Upper lobe of right lung (tissue), 1 donor: ENCODE results near the gene SAFB. TPM values are rescaled to one million over a fixed set of nuclear protein-coding genes. Genes with fewer than 3 reads are reported as not detected.
A peak's percentile ranks its signal among the peaks of the same experiment; 100 is the strongest.

Source experiments
- ATAC-seq: fragments of 200-7000 bp; cut with Tn5 transposase; one replicate; pipeline ENCODE4 v1.9.1; 2020; ENCODE audit warnings: mild to moderate bottlenecking, moderate library complexity
- DNase-seq: peaks from one replicate; pipeline ENCODE4 v3.0.0-alpha.2; 2020
- H3K27ac ChIP-seq: fragments of 200-600 bp; one replicate; pipeline ENCODE4 v1.8.0; 2022
- H3K27me3 ChIP-seq: fragments of 200-600 bp; one replicate; pipeline ENCODE4 v1.8.0; 2022; ENCODE audit warnings: mild to moderate bottlenecking
- H3K36me3 ChIP-seq: fragments of 200-600 bp; one replicate; pipeline ENCODE4 v1.8.0; 2022
- H3K4me1 ChIP-seq: fragments of 200-600 bp; one replicate; pipeline ENCODE4 v1.8.0; 2022
- H3K4me3 ChIP-seq: fragments of 200-600 bp; one replicate; pipeline ENCODE4 v1.8.0; 2022; ENCODE audit warnings: mild to moderate bottlenecking
- H3K9me3 ChIP-seq: fragments of 200-600 bp; one replicate; pipeline ENCODE4 v1.8.0; 2022
- CTCF ChIP-seq: fragments of 200-600 bp; IDR thresholded peaks from one replicate; pipeline ENCODE4 v1.8.0; 2022; ENCODE audit warnings: antibody characterized with exemption
- intact Hi-C: fragments of 100-400 bp; cut with DNase I; formaldehyde crosslinking; loops from one replicate; pipeline ENCODE4 v1.11.0; 2022
- total RNA-seq: library from RNA; stranded (reverse); fragmentation: NEBNext Ultra II Directional; extraction: Animal tissue kit (Norgen Biotek cat#: 25700); gene quantifications from one replicate; pipeline ENCODE4 v1.2.1, GENCODE V29; 2021
- donor health status: DM: no; HTN: yes; CAD: no; lungs with severe emphysema.

Gene SAFB
- total RNA-seq, 1 donor from 2014 or later: 71.9 TPM

GRCh38 chr19:5631567-5632240 lies 8.8 kb downstream of the SAFB start:
- peaks cover 37% of the 10 kb centered on the region for H3K36me3 ChIP-seq
- DNase-seq (no peak), ATAC-seq (no peak)
- intact Hi-C loops: no loop called here
- H3K27me3 ChIP-seq: no peaks in the 10 kb centered on the region
- no peaks in the 10 kb centered on the region for H3K9me3 ChIP-seq
- no peak overlapping the region for H3K27ac ChIP-seq
- H3K4me1 ChIP-seq: peaks cover 64% of the 10 kb centered on the region
- H3K4me3 ChIP-seq: no peak overlapping the region
- no peak for TF ChIP-seq CTCF

- H3K4me3 ChIP-seq: no peak overlapping the region
- ATAC-seq (no peak), DNase-seq (no peak)
- intact Hi-C loops: no loop called here
- H3K36me3 ChIP-seq: peaks cover 32% of the 10 kb centered on the region
- H3K9me3 ChIP-seq: no peaks in the 10 kb centered on the region
- H3K27ac ChIP-seq: peak overlapping the region; percentile 33
- H3K4me1 ChIP-seq: peaks cover 59% of the 10 kb centered on the region
- no peaks in the 10 kb centered on the region for H3K27me3 ChIP-seq
- no peak for TF ChIP-seq CTCF
Observed at GRCh38 chr19:5632241-5632612, 9.3 kb downstream of the SAFB start.

GRCh38 chr19:5632657-5633056 lies 9.8 kb downstream of the SAFB start:
- Histone ChIP-seq H3K27ac (peak overlapping the region; percentile 33), H3K4me1 (peaks cover 57% of the 10 kb centered on the region)

GRCh38 chr19:5635427-5635826 lies 12.5 kb downstream of the SAFB start:
- no peaks in the 10 kb centered on the region for H3K36me3 ChIP-seq
- no peak overlapping the region for H3K4me3 ChIP-seq
- peaks cover 40% of the 10 kb centered on the region for H3K4me1 ChIP-seq
- H3K27me3 ChIP-seq: no peaks in the 10 kb centered on the region
- H3K27ac ChIP-seq: no peak overlapping the region
- DNase-seq (no peak), ATAC-seq (peak; percentile 60)
- H3K9me3 ChIP-seq: no peaks in the 10 kb centered on the region
- intact Hi-C loops: no loop called here
- TF ChIP-seq CTCF: no peak

More at GRCh38 chr19:5632657-5633056, 9.8 kb downstream of the SAFB start:
- no peak overlapping the region for H3K4me3 ChIP-seq
- peaks cover 27% of the 10 kb centered on the region for H3K36me3 ChIP-seq
- H3K9me3 ChIP-seq: no peaks in the 10 kb centered on the region
- TF ChIP-seq CTCF: no peak
- DNase-seq (no peak), ATAC-seq (peak; percentile 34)
- no peaks in the 10 kb centered on the region for H3K27me3 ChIP-seq
- intact Hi-C loops: no loop called here

GRCh38 chr19:5637971-5638370 lies 15.1 kb downstream of the SAFB start:
- no peaks in the 10 kb centered on the region for H3K27me3 ChIP-seq
- intact Hi-C loops: no loop called here
- no peak overlapping the region for H3K4me3 ChIP-seq
- H3K4me1 ChIP-seq: peaks cover 17% of the 10 kb centered on the region
- DNase-seq (no peak), ATAC-seq (no peak)
- H3K9me3 ChIP-seq: no peaks in the 10 kb centered on the region
- no peak overlapping the region for H3K27ac ChIP-seq
- H3K36me3 ChIP-seq: peaks cover 21% of the 10 kb centered on the region
- no peak for TF ChIP-seq CTCF

GRCh38 chr19:5641171-5641570 lies 18.3 kb downstream of the SAFB start:
- H3K27me3 ChIP-seq: no peaks in the 10 kb centered on the region
- H3K4me3 ChIP-seq: no peak overlapping the region
- no peak for ATAC-seq
- peaks cover 10% of the 10 kb centered on the region for H3K4me1 ChIP-seq
- TF ChIP-seq CTCF: no peak
- intact Hi-C loops: no loop called here
- H3K9me3 ChIP-seq: no peaks in the 10 kb centered on the region
- DNase-seq: no peak
- no peak overlapping the region for H3K27ac ChIP-seq
- peaks cover 52% of the 10 kb centered on the region for H3K36me3 ChIP-seq
